Measurements from ENCODE around the gene ID2. TPM values are rescaled to one million over a fixed set of nuclear protein-coding genes. Genes with fewer than 3 reads are reported as not detected.

ID2 gene
- total and polyA plus RNA-seq, 3 experiments from 2014 or later: 162 to 378 (median 165) TPM

DNA sequence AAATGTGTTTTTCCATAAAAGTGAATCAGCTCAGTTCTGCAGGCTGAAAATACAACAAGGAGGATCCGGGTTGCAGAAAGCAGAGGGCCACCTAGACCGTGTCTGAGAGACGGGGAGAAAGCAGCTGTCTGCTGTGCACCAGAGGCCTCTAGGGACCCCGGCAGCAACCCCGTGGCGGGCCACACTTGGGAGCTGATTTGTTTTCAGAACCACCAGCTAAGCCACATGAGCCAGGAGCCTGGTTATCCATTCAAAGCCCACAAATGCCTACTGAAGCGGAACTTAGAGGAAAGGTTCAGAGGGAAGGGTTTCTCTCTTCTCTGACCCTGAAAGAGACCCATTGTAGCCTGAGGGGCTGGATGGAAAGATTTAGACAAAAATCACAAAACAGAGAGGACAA lies 28.4 kb upstream of the ID2 start:
- no peaks in the 10 kb centered on the region for H3K4me1 ChIP-seq (ENCODE audit: insufficient read depth, low read length)
- no peaks in the 10 kb centered on the region for H3K27me3 ChIP-seq (ENCODE audit: insufficient read depth, low read length, poor library complexity, severe bottlenecking)
- H3K36me3 ChIP-seq (ENCODE audit: insufficient read depth, low read length): no peaks in the 10 kb centered on the region
- DNase-seq: no peak
- no peak overlapping the region for H3K27ac ChIP-seq (ENCODE audit: low read depth, low read length)
- ChIA-PET CTCF (no interaction called here), POLR2A (no interaction called here)
- no peak overlapping the region for H3K4me3 ChIP-seq (ENCODE audit: low read length)
- Mint-ChIP-seq H3K4me3 (no peak overlapping the region), H3K36me3 (no peaks in the 10 kb centered on the region), H3K9me3 (no peaks in the 10 kb centered on the region), H3K27ac (no peak overlapping the region), H3K27me3 (peaks cover 7 to 17% of the 10 kb centered on the region in 2 donors), H3K4me1 (peaks cover 7 to 15% (median 9%) of the 10 kb centered on the region in 3 donors)
- no peaks in the 10 kb centered on the region for H3K9me3 ChIP-seq (ENCODE audit: low read length)

- Mint-ChIP-seq H3K4me3 (no peak overlapping the region), H3K36me3 (no peaks in the 10 kb centered on the region), H3K27me3 (peaks cover 7 to 19% of the 10 kb centered on the region in 2 donors), H3K27ac (peak overlapping the region in 1 of 8 donors; percentile 93), H3K9me3 (no peaks in the 10 kb centered on the region), H3K4me1 (peaks cover 7 to 15% (median 9%) of the 10 kb centered on the region in 3 donors)
- no peak overlapping the region for H3K27ac ChIP-seq (ENCODE audit: low read depth, low read length)
- no peaks in the 10 kb centered on the region for H3K27me3 ChIP-seq (ENCODE audit: insufficient read depth, low read length, poor library complexity, severe bottlenecking)
- no peak for DNase-seq
- ChIA-PET CTCF (interaction anchor here (1.4 kb wide), 1 partner anchor 12 kb away, joined by 3 read pairs; no protein-coding TSS in a partner anchor), POLR2A (no interaction called here)
- H3K36me3 ChIP-seq (ENCODE audit: insufficient read depth, low read length): no peaks in the 10 kb centered on the region
- no peaks in the 10 kb centered on the region for H3K9me3 ChIP-seq (ENCODE audit: low read length)
- no peak overlapping the region for H3K4me3 ChIP-seq (ENCODE audit: low read length)
- no peaks in the 10 kb centered on the region for H3K4me1 ChIP-seq (ENCODE audit: insufficient read depth, low read length)
Observed at GRCh38 chr2:8654041-8654440, 27.8 kb upstream of the ID2 start.

DNA sequence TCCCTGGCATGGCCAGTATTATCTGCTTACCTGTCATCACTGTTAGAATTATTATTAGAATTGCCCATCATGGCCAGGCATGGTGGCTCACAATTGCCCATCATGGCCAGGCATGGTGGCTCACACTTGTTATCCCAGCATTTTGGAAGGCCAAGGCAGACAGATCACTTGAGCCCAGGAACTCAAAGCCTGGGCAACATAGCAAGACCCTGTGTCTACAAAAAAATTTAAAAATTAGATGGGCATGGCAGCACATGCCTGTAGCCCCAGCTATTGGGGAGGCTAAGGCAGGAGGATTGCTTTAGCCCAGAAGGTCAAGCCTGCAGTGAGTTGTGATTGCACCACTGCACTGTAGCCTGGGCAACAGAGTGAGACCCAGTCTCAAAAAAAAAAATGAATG lies 27.4 kb upstream of the ID2 start:
- Mint-ChIP-seq H3K4me3 (no peak overlapping the region), H3K36me3 (no peaks in the 10 kb centered on the region), H3K27me3 (peaks cover 7 to 19% of the 10 kb centered on the region in 2 donors), H3K9me3 (no peaks in the 10 kb centered on the region), H3K27ac (no peak overlapping the region), H3K4me1 (peaks cover 7 to 15% (median 9%) of the 10 kb centered on the region in 3 donors)
- Histone ChIP-seq H3K36me3 (ENCODE audit: insufficient read depth, low read length) (no peaks in the 10 kb centered on the region), H3K4me1 (ENCODE audit: insufficient read depth, low read length) (no peaks in the 10 kb centered on the region), H3K4me3 (ENCODE audit: low read length) (no peak overlapping the region), H3K9me3 (ENCODE audit: low read length) (no peaks in the 10 kb centered on the region), H3K27me3 (ENCODE audit: insufficient read depth, low read length, poor library complexity, severe bottlenecking) (no peaks in the 10 kb centered on the region), H3K27ac (ENCODE audit: low read depth, low read length) (no peak overlapping the region)
- CTCF ChIA-PET: interaction anchor here (1.4 kb wide), 1 partner anchor 12 kb away, joined by 3 read pairs; no protein-coding TSS in a partner anchor
- no peak for DNase-seq
- POLR2A ChIA-PET: no interaction called here

DNA sequence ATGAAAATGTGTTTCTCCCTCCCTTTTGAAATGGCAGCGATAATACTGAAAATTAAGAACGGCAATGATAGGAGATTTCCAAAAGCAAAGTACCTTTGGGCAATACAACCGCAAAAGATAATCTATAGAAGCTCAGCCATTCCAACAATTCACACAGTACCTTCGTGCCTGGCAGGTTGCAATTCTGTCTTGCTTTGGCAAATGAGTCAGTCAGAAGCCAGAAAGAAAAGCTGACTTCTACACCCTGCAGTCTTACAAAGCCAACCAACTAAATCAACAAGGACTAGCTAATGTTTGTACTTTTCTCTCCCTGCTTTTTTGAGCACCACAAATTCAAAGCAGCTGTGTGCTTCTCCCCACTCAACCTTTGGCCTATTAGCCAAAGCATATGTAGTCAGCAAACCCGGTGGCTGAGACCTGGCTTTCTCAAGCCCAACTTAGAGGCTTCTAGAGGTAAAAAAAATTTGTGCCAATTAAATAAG lies 25.7 kb upstream of the ID2 start:
- POLR2A ChIA-PET: no interaction called here

DNA sequence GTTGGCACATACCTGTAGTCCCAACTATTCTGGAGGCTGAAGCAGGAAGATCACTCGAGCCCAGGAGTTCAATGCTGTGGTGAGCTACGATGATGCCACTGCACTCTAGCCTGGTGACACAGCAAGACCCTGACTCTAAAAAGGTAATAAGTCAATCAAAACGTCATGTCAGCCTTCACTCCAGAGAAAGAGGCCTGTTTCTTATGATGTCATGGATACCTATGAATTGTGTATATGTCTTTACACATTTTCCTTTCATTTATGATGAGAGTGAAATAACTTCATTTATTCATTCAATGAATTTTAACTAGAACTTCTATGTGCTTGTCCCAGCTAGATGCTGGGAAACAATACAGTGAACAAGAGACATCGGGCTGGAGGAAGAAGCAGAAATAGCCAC lies 25.0 kb upstream of the ID2 start:
- no peak overlapping the region for H3K4me3 ChIP-seq (ENCODE audit: low read length)
- Mint-ChIP-seq H3K4me1 (peaks cover 7 to 15% (median 9%) of the 10 kb centered on the region in 3 donors), H3K27me3 (peaks cover 7 to 23% of the 10 kb centered on the region in 2 donors), H3K4me3 (no peak overlapping the region), H3K36me3 (no peaks in the 10 kb centered on the region), H3K9me3 (no peaks in the 10 kb centered on the region), H3K27ac (no peak overlapping the region)
- CTCF ChIA-PET: no interaction called here
- no peaks in the 10 kb centered on the region for H3K36me3 ChIP-seq (ENCODE audit: insufficient read depth, low read length)
- no peak overlapping the region for H3K27ac ChIP-seq (ENCODE audit: low read depth, low read length)
- H3K27me3 ChIP-seq (ENCODE audit: insufficient read depth, low read length, poor library complexity, severe bottlenecking): no peaks in the 10 kb centered on the region
- no peaks in the 10 kb centered on the region for H3K4me1 ChIP-seq (ENCODE audit: insufficient read depth, low read length)
- no peaks in the 10 kb centered on the region for H3K9me3 ChIP-seq (ENCODE audit: low read length)
- DNase-seq: no peak
- POLR2A ChIA-PET: no interaction called here

More for the DNA sequence above, 25.7 kb upstream of the ID2 start:
- DNase-seq: no peak
- Mint-ChIP-seq H3K9me3 (no peaks in the 10 kb centered on the region), H3K27me3 (peaks cover 7 to 23% of the 10 kb centered on the region in 2 donors), H3K4me3 (no peak overlapping the region), H3K4me1 (peaks cover 7 to 15% (median 9%) of the 10 kb centered on the region in 3 donors), H3K36me3 (no peaks in the 10 kb centered on the region), H3K27ac (peak overlapping the region in 1 of 8 donors; percentile 73)
- Histone ChIP-seq H3K4me1 (ENCODE audit: insufficient read depth, low read length) (no peaks in the 10 kb centered on the region), H3K9me3 (ENCODE audit: low read length) (no peaks in the 10 kb centered on the region), H3K27me3 (ENCODE audit: insufficient read depth, low read length, poor library complexity, severe bottlenecking) (no peaks in the 10 kb centered on the region), H3K27ac (ENCODE audit: low read depth, low read length) (no peak overlapping the region), H3K4me3 (ENCODE audit: low read length) (no peak overlapping the region), H3K36me3 (ENCODE audit: insufficient read depth, low read length) (no peaks in the 10 kb centered on the region)
- CTCF ChIA-PET: no interaction called here

GRCh38 chr2:8657423-8658062 lies 24.3 kb upstream of the ID2 start:
- peak overlapping the region in 1 of 7 donors; percentile 17 for H3K4me3 Mint-ChIP-seq
- ChIA-PET POLR2A (no interaction called here), CTCF (no interaction called here)
- H3K9me3 Mint-ChIP-seq: no peaks in the 10 kb centered on the region
- DNase-seq: no peak
- peak overlapping the region in 3 of 8 donors; percentile 19 to 81 (median 40) for H3K27ac Mint-ChIP-seq
- peaks cover 7 to 15% (median 9%) of the 10 kb centered on the region in 3 donors for H3K4me1 Mint-ChIP-seq
- Histone ChIP-seq H3K4me1 (ENCODE audit: insufficient read depth, low read length) (no peaks in the 10 kb centered on the region), H3K27ac (ENCODE audit: low read depth, low read length) (no peak overlapping the region), H3K9me3 (ENCODE audit: low read length) (no peaks in the 10 kb centered on the region), H3K36me3 (ENCODE audit: insufficient read depth, low read length) (no peaks in the 10 kb centered on the region), H3K27me3 (ENCODE audit: insufficient read depth, low read length, poor library complexity, severe bottlenecking) (no peaks in the 10 kb centered on the region), H3K4me3 (ENCODE audit: low read length) (no peak overlapping the region)
- H3K27me3 Mint-ChIP-seq: peaks cover 7 to 23% of the 10 kb centered on the region in 2 donors
- no peaks in the 10 kb centered on the region for H3K36me3 Mint-ChIP-seq

GRCh38 chr2:8658064-8658862 lies 23.6 kb upstream of the ID2 start:
- peaks cover 7 to 17% (median 9%) of the 10 kb centered on the region in 3 donors for H3K4me1 Mint-ChIP-seq
- no peak overlapping the region for H3K4me3 Mint-ChIP-seq
- Histone ChIP-seq H3K27ac (ENCODE audit: low read depth, low read length) (no peak overlapping the region), H3K9me3 (ENCODE audit: low read length) (no peaks in the 10 kb centered on the region), H3K36me3 (ENCODE audit: insufficient read depth, low read length) (no peaks in the 10 kb centered on the region), H3K4me1 (ENCODE audit: insufficient read depth, low read length) (no peaks in the 10 kb centered on the region), H3K27me3 (ENCODE audit: insufficient read depth, low read length, poor library complexity, severe bottlenecking) (no peaks in the 10 kb centered on the region), H3K4me3 (ENCODE audit: low read length) (no peak overlapping the region)
- no peaks in the 10 kb centered on the region for H3K36me3 Mint-ChIP-seq
- no peaks in the 10 kb centered on the region for H3K9me3 Mint-ChIP-seq
- DNase-seq: no peak
- H3K27ac Mint-ChIP-seq: no peak overlapping the region
- ChIA-PET POLR2A (no interaction called here), CTCF (no interaction called here)
- H3K27me3 Mint-ChIP-seq: peaks cover 7 to 23% of the 10 kb centered on the region in 2 donors

DNA sequence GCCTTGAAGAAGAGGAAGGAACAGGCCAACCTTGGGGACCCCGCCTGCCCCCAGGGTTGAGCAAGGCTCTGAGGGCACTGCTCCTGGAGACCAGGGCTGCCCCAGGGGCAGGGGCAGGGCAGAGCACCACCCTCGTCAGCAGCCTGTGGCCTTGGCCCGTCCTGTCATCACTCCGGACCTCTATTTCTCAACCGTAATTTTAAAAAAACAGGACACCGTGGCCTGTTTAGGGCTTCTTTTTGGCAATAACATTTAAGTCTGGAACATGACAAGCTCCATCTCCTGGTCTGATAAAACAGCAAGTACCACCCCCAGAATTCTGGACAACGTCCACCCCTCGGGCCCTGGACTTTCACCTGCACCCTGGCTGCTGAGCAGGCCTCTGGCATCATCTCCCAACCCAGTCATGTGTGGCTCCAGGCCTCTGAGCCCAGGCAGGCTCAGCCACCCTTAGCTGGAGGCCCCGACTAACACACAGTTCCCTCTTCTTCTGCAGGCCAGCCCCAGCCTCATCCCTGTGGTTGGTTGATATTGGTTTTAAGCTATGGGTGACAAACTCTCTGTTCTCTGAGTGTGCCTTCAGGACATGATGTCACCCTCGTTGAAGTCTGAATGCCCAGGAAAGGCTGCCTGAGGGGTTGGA lies 22.6 kb upstream of the ID2 start:
- Histone ChIP-seq H3K36me3 (ENCODE audit: insufficient read depth, low read length) (no peaks in the 10 kb centered on the region), H3K9me3 (ENCODE audit: low read length) (no peaks in the 10 kb centered on the region), H3K27ac (ENCODE audit: low read depth, low read length) (no peak overlapping the region), H3K4me3 (ENCODE audit: low read length) (no peak overlapping the region), H3K27me3 (ENCODE audit: insufficient read depth, low read length, poor library complexity, severe bottlenecking) (no peaks in the 10 kb centered on the region), H3K4me1 (ENCODE audit: insufficient read depth, low read length) (peaks cover 5% of the 10 kb centered on the region)
- H3K36me3 Mint-ChIP-seq: no peaks in the 10 kb centered on the region
- ChIA-PET CTCF (no interaction called here), POLR2A (no interaction called here)
- peaks cover 10 to 22% (median 12%) of the 10 kb centered on the region in 3 donors for H3K4me1 Mint-ChIP-seq
- H3K9me3 Mint-ChIP-seq: no peaks in the 10 kb centered on the region
- no peak overlapping the region for H3K27ac Mint-ChIP-seq
- no peak for DNase-seq
- no peak overlapping the region for H3K4me3 Mint-ChIP-seq
- peaks cover 7 to 23% of the 10 kb centered on the region in 2 donors for H3K27me3 Mint-ChIP-seq
